ENCODE measurements around the gene RGS3.

Gene RGS3

DNA sequence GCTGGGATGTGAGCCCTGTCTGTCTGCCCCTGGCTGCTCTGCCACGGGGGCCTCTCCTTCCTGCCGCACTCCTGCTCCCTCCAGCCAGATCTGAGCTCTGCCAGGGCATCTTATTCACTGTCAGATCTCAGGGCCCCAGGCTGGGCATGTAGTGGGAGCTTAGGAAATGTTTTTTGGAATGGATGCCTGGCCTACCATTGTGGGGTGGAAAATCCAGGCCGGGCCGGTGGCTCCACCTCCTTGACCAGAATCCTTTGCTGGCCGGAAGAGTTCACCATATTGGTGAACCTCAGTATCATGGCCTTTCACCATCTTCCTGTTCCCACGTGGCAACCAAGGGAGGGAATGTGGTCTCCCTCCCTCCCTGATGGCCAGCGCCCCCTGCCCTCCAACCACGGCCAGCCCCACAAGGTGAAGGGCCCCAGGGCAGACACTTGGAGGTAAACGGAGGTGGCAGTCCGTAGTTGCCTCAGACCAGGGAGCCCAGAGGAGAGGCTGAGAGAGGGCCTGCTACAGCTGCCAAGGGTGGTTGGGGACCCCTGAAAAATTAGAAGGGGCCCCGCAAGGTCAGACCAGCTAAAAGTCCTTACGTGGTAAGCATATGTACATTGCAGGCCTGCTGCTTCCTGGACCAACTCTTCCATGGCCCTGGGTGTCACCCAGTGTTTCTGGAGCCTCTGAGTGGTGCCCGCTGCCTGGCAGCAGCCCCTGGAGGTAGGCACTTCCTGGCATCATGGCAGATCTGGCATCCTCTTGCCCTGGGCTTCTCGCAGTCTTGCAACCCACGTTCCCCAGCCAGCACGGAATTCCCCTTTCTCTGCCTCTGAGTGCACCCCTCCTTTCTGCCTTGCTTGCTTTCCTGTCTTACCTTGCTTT lies 153.3 kb downstream of the RGS3 start:
- Histone ChIP-seq H3K4me3 (ENCODE audit: low read depth, low read length) (no peak overlapping the region), H3K27ac (no peak overlapping the region), H3K36me3 (replicated peaks) (no peaks in the 10 kb centered on the region), H3K27me3 (replicated peaks) (no peaks in the 10 kb centered on the region)
- in situ Hi-C loops (cut with HindIII; ENCODE audit: low pct_ligation_motif_present, low sequenced_read_pairs): no loop called here
- TF ChIP-seq, protein P1, sequence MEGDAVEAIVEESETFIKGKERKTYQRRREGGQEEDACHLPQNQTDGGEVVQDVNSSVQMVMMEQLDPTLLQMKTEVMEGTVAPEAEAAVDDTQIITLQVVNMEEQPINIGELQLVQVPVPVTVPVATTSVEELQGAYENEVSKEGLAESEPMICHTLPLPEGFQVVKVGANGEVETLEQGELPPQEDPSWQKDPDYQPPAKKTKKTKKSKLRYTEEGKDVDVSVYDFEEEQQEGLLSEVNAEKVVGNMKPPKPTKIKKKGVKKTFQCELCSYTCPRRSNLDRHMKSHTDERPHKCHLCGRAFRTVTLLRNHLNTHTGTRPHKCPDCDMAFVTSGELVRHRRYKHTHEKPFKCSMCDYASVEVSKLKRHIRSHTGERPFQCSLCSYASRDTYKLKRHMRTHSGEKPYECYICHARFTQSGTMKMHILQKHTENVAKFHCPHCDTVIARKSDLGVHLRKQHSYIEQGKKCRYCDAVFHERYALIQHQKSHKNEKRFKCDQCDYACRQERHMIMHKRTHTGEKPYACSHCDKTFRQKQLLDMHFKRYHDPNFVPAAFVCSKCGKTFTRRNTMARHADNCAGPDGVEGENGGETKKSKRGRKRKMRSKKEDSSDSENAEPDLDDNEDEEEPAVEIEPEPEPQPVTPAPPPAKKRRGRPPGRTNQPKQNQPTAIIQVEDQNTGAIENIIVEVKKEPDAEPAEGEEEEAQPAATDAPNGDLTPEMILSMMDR (IDR thresholded peaks at IDR 0.05; ENCODE audit: low read depth, low read length, missing control alignments): no peak
- DNase-seq: no peak

GRCh38 chr9:113617550-113617949 lies 154.0 kb downstream of the RGS3 start:
- no peak overlapping the region for H3K4me3 ChIP-seq (ENCODE audit: low read depth, low read length)
- no peak overlapping the region for H3K27ac ChIP-seq
- no peak for DNase-seq
- H3K36me3 ChIP-seq (replicated peaks): no peaks in the 10 kb centered on the region
- in situ Hi-C loops (cut with HindIII; ENCODE audit: low pct_ligation_motif_present, low sequenced_read_pairs): no loop called here
- no peaks in the 10 kb centered on the region for H3K27me3 ChIP-seq (replicated peaks)
- TF ChIP-seq, protein P1 (IDR thresholded peaks at IDR 0.05; ENCODE audit: low read depth, low read length, missing control alignments): no peak

DNA sequence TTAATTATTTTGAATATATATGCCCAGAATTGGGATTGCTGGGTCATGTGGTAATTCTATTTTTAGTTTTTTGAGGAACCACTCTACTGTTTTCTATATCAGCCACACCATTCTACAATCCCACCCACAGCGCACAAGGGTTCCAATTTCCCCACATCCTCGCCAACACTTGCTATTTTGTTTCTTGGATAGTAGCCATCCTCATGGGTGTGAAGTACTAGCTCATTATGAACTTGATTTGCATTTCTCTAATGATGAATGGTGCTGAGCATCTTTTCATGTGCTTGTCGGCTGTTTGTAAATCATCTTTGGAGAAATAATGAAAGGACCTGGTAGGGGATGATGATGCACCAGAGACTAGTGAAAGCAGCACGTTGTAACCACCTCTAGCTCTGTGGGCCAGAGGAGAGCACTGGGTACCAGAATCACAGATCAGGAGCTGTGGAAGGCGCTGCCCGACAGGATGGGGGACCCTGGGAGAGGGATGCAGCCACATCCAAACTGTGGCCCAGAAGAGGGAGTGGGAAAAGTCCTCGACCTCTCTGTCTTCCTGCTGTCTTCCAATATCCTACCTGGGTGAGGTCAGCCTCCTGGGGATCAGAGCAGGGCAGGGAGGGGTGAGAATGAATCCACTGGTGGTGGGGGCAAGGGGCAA lies 155.4 kb downstream of the RGS3 start:
- in situ Hi-C loops (cut with HindIII; ENCODE audit: low pct_ligation_motif_present, low sequenced_read_pairs): no loop called here

GRCh38 chr9:113619491-113620376 lies 156.2 kb downstream of the RGS3 start:
- in situ Hi-C loops (cut with HindIII; ENCODE audit: low pct_ligation_motif_present, low sequenced_read_pairs): no loop called here
- H3K27ac ChIP-seq: peak overlapping the region; percentile 98
- TF ChIP-seq, protein P1 (IDR thresholded peaks at IDR 0.05; ENCODE audit: low read depth, low read length, missing control alignments): no peak
- H3K27me3 ChIP-seq (replicated peaks): no peaks in the 10 kb centered on the region
- DNase-seq: no peak
- H3K36me3 ChIP-seq (replicated peaks): no peaks in the 10 kb centered on the region
- no peak overlapping the region for H3K4me3 ChIP-seq (ENCODE audit: low read depth, low read length)

More for the DNA sequence above, 155.4 kb downstream of the RGS3 start:
- Histone ChIP-seq H3K4me3 (ENCODE audit: low read depth, low read length) (no peak overlapping the region), H3K27me3 (replicated peaks) (no peaks in the 10 kb centered on the region), H3K27ac (no peak overlapping the region), H3K36me3 (replicated peaks) (no peaks in the 10 kb centered on the region)
- no peak for DNase-seq
- TF ChIP-seq, protein P1 (IDR thresholded peaks at IDR 0.05; ENCODE audit: low read depth, low read length, missing control alignments): no peak

DNA sequence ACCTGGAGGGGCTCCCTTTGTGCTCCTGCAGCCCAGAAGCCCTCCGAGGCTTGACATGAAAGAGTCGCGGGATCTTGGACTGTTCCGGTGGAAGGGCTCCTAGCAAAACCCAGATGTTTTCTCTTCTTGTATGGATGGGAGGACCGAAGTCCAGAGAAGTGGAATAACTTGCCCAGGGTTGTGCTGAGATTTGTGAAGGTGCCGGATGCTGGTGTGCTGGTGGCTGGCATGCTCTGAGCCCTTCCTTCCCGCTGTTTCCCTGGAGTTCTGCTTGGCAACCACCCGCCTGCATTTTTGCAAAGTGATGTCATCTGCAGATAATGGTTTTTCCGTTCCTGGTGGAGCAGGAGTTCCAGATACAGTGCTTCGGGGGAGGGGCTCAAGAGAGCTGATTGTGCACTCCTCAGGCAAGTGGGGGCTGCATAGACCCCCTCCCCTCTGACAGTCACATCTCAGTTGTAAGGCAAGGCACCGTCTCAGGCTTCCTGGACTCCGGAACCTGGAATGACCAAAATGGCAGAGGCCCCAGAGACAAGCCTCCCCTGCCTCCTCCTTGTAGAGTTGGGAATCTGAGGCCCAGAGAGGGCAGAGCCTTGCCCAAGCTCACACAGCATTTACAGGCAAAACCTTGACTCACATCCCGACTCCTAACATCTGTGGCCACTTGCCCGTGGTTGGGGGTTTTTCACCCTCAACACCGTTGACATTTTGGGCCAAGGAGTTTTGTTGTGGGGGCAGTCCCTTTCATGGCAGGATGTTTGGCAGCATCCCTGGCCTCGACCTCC lies 157.0 kb downstream of the RGS3 start:
- peak overlapping the region; percentile 98 for H3K27ac ChIP-seq
- H3K4me3 ChIP-seq (ENCODE audit: low read depth, low read length): no peak overlapping the region
- H3K27me3 ChIP-seq (replicated peaks): no peaks in the 10 kb centered on the region
- peak; percentile 89 for DNase-seq
- in situ Hi-C loops (cut with HindIII; ENCODE audit: low pct_ligation_motif_present, low sequenced_read_pairs): no loop called here
- H3K36me3 ChIP-seq (replicated peaks): no peaks in the 10 kb centered on the region
- TF ChIP-seq, protein P1 (IDR thresholded peaks at IDR 0.05; ENCODE audit: low read depth, low read length, missing control alignments): no peak

Measured in brain microvascular endothelial cell (primary cell).